Measurements from ENCODE around the gene ABCG2.
"Not testable (repeated sequence)": the region's sequence is repeated elsewhere in the genome, so short reads cannot be mapped to it uniquely, and the experiment has no call there.

Gene ABCG2

GRCh38 chr4:88110826-88111225 lies 47.6 kb downstream of the ABCG2 start:
- DNase-seq (ENCODE audit: low spot score) = no peak

GRCh38 chr4:88109123-88109881 lies 49.1 kb downstream of the ABCG2 start:
- no peak for DNase-seq (ENCODE audit: low spot score)

GRCh38 chr4:88108747-88109122 lies 49.7 kb downstream of the ABCG2 start:
- no peak for DNase-seq (ENCODE audit: low spot score)

GRCh38 chr4:88108108-88108465 lies 50.4 kb downstream of the ABCG2 start:
- not testable (repeated sequence) for DNase-seq (ENCODE audit: low spot score)

- DNase-seq (ENCODE audit: low spot score) = no peak
Measured at GRCh38 chr4:88107406-88108107, 50.9 kb downstream of the ABCG2 start.

GRCh38 chr4:88106205-88106604 lies 52.2 kb downstream of the ABCG2 start:
- DNase-seq (ENCODE audit: low spot score) = no peak

GRCh38 chr4:88104902-88105610 lies 53.4 kb downstream of the ABCG2 start:
- peak; percentile 34 for DNase-seq (ENCODE audit: low spot score)

GRCh38 chr4:88102026-88102425 lies 56.4 kb downstream of the ABCG2 start:
- no peak for DNase-seq (ENCODE audit: low spot score)

GRCh38 chr4:88101165-88101564 lies 57.3 kb downstream of the ABCG2 start:
- no peak for DNase-seq (ENCODE audit: low spot score)

GRCh38 chr4:88098993-88099752 lies 59.3 kb downstream of the ABCG2 start:
- DNase-seq (ENCODE audit: low spot score) = no peak

GRCh38 chr4:88097781-88098180 lies 60.7 kb downstream of the ABCG2 start:
- no peak for DNase-seq (ENCODE audit: low spot score)

GRCh38 chr4:88097301-88097700 lies 61.1 kb downstream of the ABCG2 start:
- no peak for DNase-seq (ENCODE audit: low spot score)

GRCh38 chr4:88093874-88094273 lies 64.6 kb downstream of the ABCG2 start:
- no peak for DNase-seq (ENCODE audit: low spot score)

GRCh38 chr4:88091378-88091777 lies 67.1 kb downstream of the ABCG2 start:
- no peak for DNase-seq (ENCODE audit: low spot score)

- DNase-seq (ENCODE audit: low spot score) = no peak
Measured at GRCh38 chr4:88090898-88091297, 67.5 kb downstream of the ABCG2 start.

- DNase-seq (ENCODE audit: low spot score) = no peak
Measured at GRCh38 chr4:88087004-88087403, 71.4 kb downstream of the ABCG2 start.

GRCh38 chr4:88080626-88081025 lies 77.8 kb downstream of the ABCG2 start:
- no peak for DNase-seq (ENCODE audit: low spot score)

- no peak for DNase-seq (ENCODE audit: low spot score)
Measured at GRCh38 chr4:88078579-88078978, 79.9 kb downstream of the ABCG2 start.

GRCh38 chr4:88077911-88078524 lies 80.4 kb downstream of the ABCG2 start:
- no peak for DNase-seq (ENCODE audit: low spot score)

GRCh38 chr4:88075336-88075735 lies 83.1 kb downstream of the ABCG2 start:
- no peak for DNase-seq (ENCODE audit: low spot score)

- DNase-seq (ENCODE audit: low spot score) = no peak
Measured at GRCh38 chr4:88070031-88070430, 88.4 kb downstream of the ABCG2 start.

- no peak for DNase-seq (ENCODE audit: low spot score)
Measured at GRCh38 chr4:88064410-88064809, 94.0 kb downstream of the ABCG2 start.
